GM18909 (cell line): ENCODE results near the gene C20orf96.

ENCODE experiments used
- ATAC-seq: cut with Tn5 transposase; IDR thresholded peaks from one replicate; pipeline ENCODE4 v1.9.1; 2021; ENCODE audit warnings: mild to moderate bottlenecking; ENCODE audit not compliant: unreplicated experiment, poor library complexity

Gene C20orf96

GRCh38 chr20:312866-313265 is 22.3 kb upstream of the C20orf96 start:
- no peak for ATAC-seq

GRCh38 chr20:312067-312466 is 21.5 kb upstream of the C20orf96 start:
- ATAC-seq: no peak

GRCh38 chr20:311609-312008 is 21.1 kb upstream of the C20orf96 start:
- no peak for ATAC-seq

GRCh38 chr20:310645-311044 is 20.1 kb upstream of the C20orf96 start:
- no peak for ATAC-seq

GRCh38 chr20:309841-310644 is 19.5 kb upstream of the C20orf96 start:
- peak; percentile 93 for ATAC-seq

- ATAC-seq: no peak
These were observed 18.8 kb upstream of the C20orf96 start for GRCh38 chr20:309306-309840.

- ATAC-seq: no peak
These were observed 18.0 kb upstream of the C20orf96 start for GRCh38 chr20:308427-309038.

- ATAC-seq: no peak
These were observed 15.2 kb upstream of the C20orf96 start for GRCh38 chr20:305745-306144.

GRCh38 chr20:301886-302848 is 11.6 kb upstream of the C20orf96 start:
- ATAC-seq: no peak

- no peak for ATAC-seq
These were observed 9.9 kb upstream of the C20orf96 start for GRCh38 chr20:300345-300990.

- ATAC-seq: no peak
These were observed 8.3 kb upstream of the C20orf96 start for GRCh38 chr20:298776-299391.

- peak; percentile 31 for ATAC-seq
These were observed 7.6 kb upstream of the C20orf96 start for GRCh38 chr20:297925-298775.

GRCh38 chr20:297098-297924 is 6.8 kb upstream of the C20orf96 start, which contains the start of gene ZCCHC3:
TSS of gene ZCCHC3 (plus strand) at chr20:297570. CDS start at chr20:297587, 17 bp downstream.
- peak; percentile 82 for ATAC-seq

- ATAC-seq: no peak
These were observed 5.3 kb upstream of the C20orf96 start for GRCh38 chr20:295804-296203.

GRCh38 chr20:294602-295001 is 4.1 kb upstream of the C20orf96 start:
- no peak for ATAC-seq

- ATAC-seq: no peak
These were observed 862 bp downstream of the C20orf96 start for GRCh38 chr20:289693-290083.

GRCh38 chr20:288956-289692 is 1.4 kb downstream of the C20orf96 start:
- ATAC-seq: no peak
